K562 (cell line): Measurements from ENCODE around the gene CXCL12. TPM values are rescaled to one million over a fixed set of nuclear protein-coding genes. Genes with fewer than 3 reads are reported as not detected.

ENCODE experiments used
- ATAC-seq: fragments of 200-7000 bp; cut with Tn5 transposase; 3 replicates; pipeline ENCODE4 v1.9.1; 2020; ENCODE audit warnings: moderate library complexity
- BruUV-seq: library from RNA; stranded (reverse); fragments of 400-500 nt; replicated peaks from 2 replicates; lab custom pipeline; 2021; lab: Mats Ljungman, UMichigan
- CTCF ChIA-PET: fragments of 300-600 bp; formaldehyde crosslinking; extraction: SDS; loops from one replicate; lab custom pipeline; 2021; ENCODE audit warnings: low intra/inter-chr PET ratio; lab: Yijun Ruan, JAX
- POLR2A ChIA-PET: fragments of 300-600, 350-650 bp; sonication (Branson Sonifier 250); formaldehyde crosslinking; extraction: SDS; loops from one replicate; lab custom pipeline; 2021; ENCODE audit warnings: antibody characterized with exemption, inconsistent platforms; lab: Yijun Ruan, JAX
- DNase-seq, 4 experiments: peaks; one replicate each; pipeline versions ENCODE4 v3.0.0 to v3.0.0-alpha.2; 2011 to 2018; ENCODE audit warnings: low spot score in 3 of 4, mixed read lengths in 3 of 4; ENCODE audit errors: extremely low read depth in 1 of 4
- FAIRE-seq: peaks from 2 replicates; lab custom pipeline; 2011; peaks lifted over from hg19 to GRCh38; lab: Jason Lieb, UNC
- H2AFZ ChIP-seq: 2 replicates; pipeline ENCODE4 v1.6.0; 2011; ENCODE audit warnings: low read depth, low read length, control low read depth, inconsistent platforms
- H3K27ac ChIP-seq: fragments of 200-600 bp; 3 replicates; pipeline ENCODE4 v1.8.0; 2011; ENCODE audit warnings: low read depth, mild to moderate bottlenecking, control low read depth, inconsistent platforms, low read length, moderate library complexity, mixed read lengths; ENCODE audit errors: extremely low read depth
- H3K27me3 ChIP-seq, 2 experiments: fragments of 300-600 bp in 1 of 2; 2 replicates in 1 of 2; 3 replicates in 1 of 2; pipeline versions ENCODE4 v1.6.0 to v1.8.0; 2011; ENCODE audit warnings: inconsistent platforms in 2 of 2, low read length in 2 of 2, mild to moderate bottlenecking in 1 of 2, mixed read lengths in 1 of 2, moderate library complexity in 1 of 2; ENCODE audit not compliant: control insufficient read depth in 2 of 2, insufficient read depth in 2 of 2
- H3K36me3 ChIP-seq: fragments of 300-600 bp; 3 replicates; pipeline ENCODE4 v1.8.0; 2011; ENCODE audit warnings: mild to moderate bottlenecking, low read length, inconsistent platforms; ENCODE audit not compliant: control insufficient read depth, insufficient read depth
- H3K4me1 ChIP-seq, 2 experiments: fragments of 200-600 bp in 1 of 2; replicated peaks in 1 of 2; 2 replicates in 1 of 2; 3 replicates in 1 of 2; pipeline versions ENCODE4 v1.5.1 to v1.8.0; 2011; ENCODE audit warnings: inconsistent platforms in 2 of 2, low read length in 2 of 2, mild to moderate bottlenecking in 1 of 2, mixed read lengths in 1 of 2, moderate library complexity in 1 of 2; ENCODE audit not compliant: control insufficient read depth in 2 of 2, insufficient read depth in 2 of 2
- H3K4me2 ChIP-seq: 2 replicates; pipeline ENCODE4 v1.6.1; 2011; ENCODE audit warnings: low read length, control low read depth, inconsistent platforms, mixed read lengths; ENCODE audit not compliant: insufficient read depth
- H3K4me3 ChIP-seq: fragments of 200-600 bp; sonication (generic), shearing (Covaris generic); 2 replicates; pipeline ENCODE4 v1.5.1; 2016; ENCODE audit warnings: control low read depth, inconsistent platforms
- H3K79me2 ChIP-seq: fragments of 200-600 bp; 3 replicates; pipeline ENCODE4 v1.8.0; 2011; ENCODE audit warnings: low read length, inconsistent platforms; ENCODE audit not compliant: control insufficient read depth, insufficient read depth
- H3K9ac ChIP-seq, 2 experiments: 2 replicates each; pipeline versions ENCODE4 v1.6.0 to v1.6.1; 2011; ENCODE audit warnings: low read depth in 2 of 2, low read length in 2 of 2, control low read depth in 1 of 2, inconsistent platforms in 1 of 2, mild to moderate bottlenecking in 1 of 2, mixed read lengths in 1 of 2; ENCODE audit not compliant: insufficient read depth in 1 of 2
- H3K9me1 ChIP-seq: one replicate; pipeline ENCODE4 v1.6.0; 2011; ENCODE audit warnings: inconsistent platforms, mild to moderate bottlenecking, low read length, moderate library complexity; ENCODE audit not compliant: control insufficient read depth, insufficient read depth
- H3K9me3 ChIP-seq: replicated peaks from 2 replicates; pipeline ENCODE4 v1.5.1; 2011; ENCODE audit warnings: low read depth, low read length, inconsistent platforms; ENCODE audit not compliant: control insufficient read depth, insufficient read depth
- H4K20me1 ChIP-seq: replicated peaks from 2 replicates; pipeline ENCODE4 v1.6.1; 2011; ENCODE audit warnings: low read length, inconsistent platforms, mixed read lengths; ENCODE audit not compliant: control insufficient read depth, insufficient read depth
- ATF4 ChIP-seq: fragments of 450-650 bp; formaldehyde crosslinking; IDR thresholded peaks from 2 replicates; pipeline ENCODE4 v1.4.0; 2022; ENCODE audit warnings: mild to moderate bottlenecking, moderate library complexity
- ATF7 ChIP-seq: fragments of 450-650 bp; IDR thresholded peaks from 2 replicates; pipeline ENCODE4 v1.7.1; 2014; ENCODE audit warnings: mild to moderate bottlenecking, moderate library complexity
- E4F1 ChIP-seq: fragments of 250-450 bp; sonication (Bioruptor Pico); IDR thresholded peaks from 2 replicates; pipeline ENCODE4 v1.5.0; 2021; ENCODE audit warnings: mild to moderate bottlenecking, borderline replicate concordance
- L3MBTL2 ChIP-seq: fragments of 450-650 bp; IDR thresholded peaks from 2 replicates; pipeline ENCODE4 v1.6.1; 2016; ENCODE audit warnings: mild to moderate bottlenecking, moderate library complexity
- MTA2 ChIP-seq: fragments of 450-650 bp; IDR thresholded peaks from 2 replicates; pipeline ENCODE4 v1.6.1; 2016; ENCODE audit warnings: low read depth
- STAT6 ChIP-seq: sonication (generic); formaldehyde crosslinking; IDR thresholded peaks from 2 replicates; pipeline ENCODE4 v1.8.1; 2023; ENCODE audit warnings: mild to moderate bottlenecking, missing genetic modification reagents
- ZKSCAN1 ChIP-seq: fragments of 150-350 bp; IDR thresholded peaks from 2 replicates; pipeline ENCODE4 v1.6.1; 2016; ENCODE audit warnings: low read depth, low read length
- WGBS: fragments of 100-300 bp; shearing (Covaris generic); methylation state at CpG from one replicate; pipeline ENCODE4 v1.1.6; 2016; ENCODE audit warnings: low coverage, mixed read lengths; ENCODE audit not compliant: insufficient coverage; ENCODE audit errors: missing lambda C conversion rate; 5-methylcytosine and 5-hydroxymethylcytosine counted together
- in situ Hi-C: fragments of 300-500 bp; cut with MboI; formaldehyde crosslinking; loops from 4 replicates; pipeline ENCODE4 v1.15.0; 2018; ENCODE audit warnings: inconsistent platforms, mixed read lengths
- intact Hi-C: fragments of 100-400 bp; cut with micrococcal nuclease; formaldehyde crosslinking; loops from 2 replicates; pipeline ENCODE4 v1.14.2; 2022
- polyA plus RNA-seq, 8 experiments: library from polyadenylated mRNA; depleted of rRNA in 4 of 8; stranded (reverse) in 5 of 8; unstranded in 3 of 8; fragments of >200 nt; fragmentation: Nextera tagmentation in 2 of 8; fragmentation: Illumina TruSeq in 1 of 8; extraction: Ambion mirVana in 2 of 8; extraction: Trizol in 1 of 8; gene quantifications; 2 replicates each; pipeline versions ENCODE4 v1.2.1 to v1.2.3, GENCODE V29; 2011 to 2014; ENCODE audit warnings: inconsistent platforms in 1 of 8, missing spikeins in 1 of 8
- total RNA-seq, 7 experiments: library from RNA; depleted of rRNA in 6 of 7; stranded (reverse); fragments of >200 nt in 6 of 7; fragmentation: Illumina TruSeq in 2 of 7; extraction: Trizol in 2 of 7; gene quantifications; 2 replicates each; pipeline versions ENCODE4 v1.2.1 to v1.2.3, GENCODE V29; 2011 to 2021; ENCODE audit warnings: low replicate concordance in 1 of 7

Gene CXCL12
- total and polyA plus RNA-seq, 9 of the 15 experiments (the other 6 are each of a cell fraction or from before 2014, with no cell fraction given) = 0.18 TPM; not detected in 8

- WGBS = 5% methylated on average over 8 of the region's 8 CpGs
- intact Hi-C loops (no loop called here), in situ Hi-C loops (no loop called here)
- Histone ChIP-seq H3K27ac (no peak overlapping the region), H3K27me3 (no peaks in the 10 kb centered on the region; a peak in 3 of 5 replicates), H3K4me1 (no peaks in the 10 kb centered on the region), H3K4me2 (no peak overlapping the region), H3K9me3 (no peaks in the 10 kb centered on the region), H3K9ac (no peak overlapping the region), H4K20me1 (no peaks in the 10 kb centered on the region), H3K36me3 (no peaks in the 10 kb centered on the region), H3K4me3 (no peak overlapping the region), H2AFZ (no peak overlapping the region), H3K79me2 (no peaks in the 10 kb centered on the region), H3K9me1 (no peaks in the 10 kb centered on the region)
- POLR2A ChIA-PET = no interaction called here
- FAIRE-seq (no peak), ATAC-seq (no peak), DNase-seq (no peak)
- CTCF ChIA-PET = no interaction called here
- no peak for TF ChIP-seq ATF7
- no peak for TF ChIP-seq ATF4
- BruUV-seq = no TSS peak
Observed at GRCh38 chr10:44418637-44419036, 33.7 kb upstream of the CXCL12 start.

- H3K9me3 ChIP-seq = no peaks in the 10 kb centered on the region
- no TSS peak for BruUV-seq
- no peak for TF ChIP-seq ZKSCAN1
- TF ChIP-seq L3MBTL2 = no peak
- no peak for TF ChIP-seq E4F1 (CRISPR knock-in tag)
- no peak for TF ChIP-seq STAT6 (CRISPR knock-in tag)
- no peak for TF ChIP-seq MTA2
Observed at GRCh38 chr10:44417761-44418160, 32.9 kb upstream of the CXCL12 start.

More at GRCh38 chr10:44417761-44418160, 32.9 kb upstream of the CXCL12 start:
- Histone ChIP-seq H3K36me3 (no peaks in the 10 kb centered on the region), H3K4me2 (no peak overlapping the region), H2AFZ (no peak overlapping the region), H3K79me2 (no peaks in the 10 kb centered on the region), H3K27me3 (peaks cover 0 to under 1% of the 10 kb centered on the region in 2 experiments; a peak in 3 of 5 replicates), H3K4me1 (no peaks in the 10 kb centered on the region), H3K9me1 (no peaks in the 10 kb centered on the region), H4K20me1 (no peaks in the 10 kb centered on the region), H3K27ac (no peak overlapping the region), H3K4me3 (no peak overlapping the region), H3K9ac (no peak overlapping the region)
- no peak for FAIRE-seq
- ChIA-PET POLR2A (no interaction called here), CTCF (no interaction called here)
- in situ Hi-C loops = no loop called here
- intact Hi-C loops = no loop called here
- WGBS = 0% methylated on average over 4 of the region's 4 CpGs
- no peak for DNase-seq
- ATAC-seq = no peak
